ENCODE data around the gene UBL7.

UBL7 gene

GRCh38 chr15:74423431-74424257 lies 37.3 kb downstream of the UBL7 start:
- 0 out of 2 replicates have a peak overlapping the region, but pooled peaks have one; percentile 9 for H3K27ac ChIP-seq (ENCODE audit: low read length)
- H3K4me2 ChIP-seq (ENCODE audit: low read length): peak overlapping the region; percentile 34
- peaks cover 100% of the 10 kb centered on the region for H3K79me2 ChIP-seq (ENCODE audit: low read length)
- H3K4me1 ChIP-seq (ENCODE audit: low read length): peaks cover 95% of the 10 kb centered on the region
- no peak overlapping the region for H2AFZ ChIP-seq (ENCODE audit: low read depth, low read length)
- no peaks in the 10 kb centered on the region for H3K9me3 ChIP-seq (ENCODE audit: insufficient read depth, low read length)
- H3K36me3 ChIP-seq (replicated peaks; ENCODE audit: low read depth, low read length): peaks cover 95% of the 10 kb centered on the region
- TF ChIP-seq EZH2phosphoT487 (IDR thresholded peaks at IDR 0.05; ENCODE audit: low read depth): no peak
- TF ChIP-seq CTCF (IDR thresholded peaks at IDR 0.05; ENCODE audit: low read depth, low read length): no peak
- H3K9ac ChIP-seq (ENCODE audit: low read length): no peak overlapping the region
- peak overlapping the region; percentile 10; the same call in 1 of the 2 replicates for H3K4me3 ChIP-seq (ENCODE audit: low read length)
- H4K20me1 ChIP-seq (ENCODE audit: insufficient read depth, low read length): peaks cover 100% of the 10 kb centered on the region
- no peaks in the 10 kb centered on the region for H3K27me3 ChIP-seq (ENCODE audit: low read depth, low read length)

DNA sequence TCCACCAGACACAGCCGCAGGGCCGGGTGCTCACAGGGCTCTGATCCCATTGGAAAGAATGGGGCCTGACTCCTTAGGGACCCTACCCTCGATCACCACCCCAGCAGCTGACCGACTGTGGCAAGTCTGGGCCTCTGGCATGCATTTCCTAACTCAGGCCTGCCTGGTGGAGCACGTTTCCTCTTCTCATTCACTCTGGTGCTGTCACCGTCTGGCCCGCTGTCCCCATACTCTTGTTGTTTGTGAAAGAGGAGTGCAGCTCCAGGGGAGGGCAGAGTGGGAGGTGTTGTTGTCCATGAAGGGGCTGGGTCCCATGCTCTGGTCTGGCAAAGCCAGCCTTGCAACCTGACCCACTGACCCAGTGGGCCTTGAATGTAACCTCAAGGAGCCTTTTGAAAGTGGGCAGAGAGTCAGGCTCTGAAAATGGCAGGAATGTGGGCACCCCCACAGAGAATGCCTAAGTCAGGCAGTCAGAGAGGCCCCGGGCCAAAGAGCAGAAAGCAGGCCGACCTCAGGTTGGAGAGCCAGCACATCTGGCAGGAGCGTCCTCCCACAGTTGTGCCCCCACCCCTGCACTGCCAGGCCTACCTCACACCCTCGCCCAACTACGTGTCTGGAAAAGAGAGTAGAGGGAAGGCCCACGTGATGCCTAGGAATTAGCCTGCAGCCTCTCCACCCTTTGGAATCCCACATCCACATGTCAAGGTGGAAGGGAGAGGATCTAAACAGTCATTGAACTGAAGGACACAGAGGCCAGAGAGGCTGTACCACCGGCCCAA lies 38.1 kb downstream of the UBL7 start:
- Histone ChIP-seq H3K4me1 (ENCODE audit: low read length) (peaks cover 93% of the 10 kb centered on the region), H3K36me3 (replicated peaks; ENCODE audit: low read depth, low read length) (peaks cover 95% of the 10 kb centered on the region), H3K4me3 (ENCODE audit: low read length) (no peak overlapping the region), H3K27me3 (ENCODE audit: low read depth, low read length) (no peaks in the 10 kb centered on the region), H4K20me1 (ENCODE audit: insufficient read depth, low read length) (peaks cover 100% of the 10 kb centered on the region), H2AFZ (ENCODE audit: low read depth, low read length) (no peak overlapping the region), H3K9ac (ENCODE audit: low read length) (no peak overlapping the region), H3K9me3 (ENCODE audit: insufficient read depth, low read length) (no peaks in the 10 kb centered on the region), H3K4me2 (ENCODE audit: low read length) (peak overlapping the region; percentile 34), H3K27ac (ENCODE audit: low read length) (peak overlapping the region; percentile 3; the same call in 1 of the 2 replicates), H3K79me2 (ENCODE audit: low read length) (peaks cover 100% of the 10 kb centered on the region)
- no peak for TF ChIP-seq CTCF (IDR thresholded peaks at IDR 0.05; ENCODE audit: low read depth, low read length)
- no peak for TF ChIP-seq EZH2phosphoT487 (IDR thresholded peaks at IDR 0.05; ENCODE audit: low read depth)

GRCh38 chr15:74422265-74422651 lies 38.7 kb downstream of the UBL7 start:
- no peak for TF ChIP-seq EZH2phosphoT487 (IDR thresholded peaks at IDR 0.05; ENCODE audit: low read depth)
- TF ChIP-seq CTCF (IDR thresholded peaks at IDR 0.05; ENCODE audit: low read depth, low read length): no peak
- H3K27ac ChIP-seq (ENCODE audit: low read length): no peak overlapping the region
- H3K9me3 ChIP-seq (ENCODE audit: insufficient read depth, low read length): no peaks in the 10 kb centered on the region
- H3K4me3 ChIP-seq (ENCODE audit: low read length): no peak overlapping the region
- H3K9ac ChIP-seq (ENCODE audit: low read length): no peak overlapping the region
- peaks cover 100% of the 10 kb centered on the region for H3K79me2 ChIP-seq (ENCODE audit: low read length)
- no peaks in the 10 kb centered on the region for H3K27me3 ChIP-seq (ENCODE audit: low read depth, low read length)
- peaks cover 96% of the 10 kb centered on the region for H3K36me3 ChIP-seq (replicated peaks; ENCODE audit: low read depth, low read length)
- H4K20me1 ChIP-seq (ENCODE audit: insufficient read depth, low read length): peaks cover 100% of the 10 kb centered on the region
- no peak overlapping the region for H2AFZ ChIP-seq (ENCODE audit: low read depth, low read length)
- peak overlapping the region; percentile 34; the same call in 1 of the 2 replicates for H3K4me2 ChIP-seq (ENCODE audit: low read length)
- peaks cover 93% of the 10 kb centered on the region for H3K4me1 ChIP-seq (ENCODE audit: low read length)
